Fibroblast of the aortic adventitia (primary cell): ENCODE measurements around the gene PTCH1. TPM values are rescaled to one million over a fixed set of nuclear protein-coding genes. Genes with fewer than 3 reads are reported as not detected.

ENCODE experiments used
- DNase-seq: peaks from one replicate; pipeline ENCODE4 v3.0.0-alpha.2; 2010; ENCODE audit warnings: low read depth
- H3K4me3 ChIP-seq: 2 replicates; pipeline ENCODE4 v1.5.1; 2011; ENCODE audit warnings: low read depth, mild to moderate bottlenecking, control low read depth, low read length, moderate library complexity
- total RNA-seq: library from RNA; depleted of rRNA; stranded (reverse); fragments of >200 nt; gene quantifications from 2 replicates; pipeline ENCODE4 v1.2.3, GENCODE V29; 2012; ENCODE audit warnings: low replicate concordance
- TF ChIP-seq, protein P1 (sequence below): IDR thresholded peaks from 2 replicates; pipeline ENCODE4 v1.5.1; 2011; ENCODE audit warnings: mild to moderate bottlenecking, low read length, control low read depth, inconsistent platforms; ENCODE audit not compliant: insufficient read depth

Gene PTCH1
- total RNA-seq, 1 donor, result 9.4 TPM

DNA sequence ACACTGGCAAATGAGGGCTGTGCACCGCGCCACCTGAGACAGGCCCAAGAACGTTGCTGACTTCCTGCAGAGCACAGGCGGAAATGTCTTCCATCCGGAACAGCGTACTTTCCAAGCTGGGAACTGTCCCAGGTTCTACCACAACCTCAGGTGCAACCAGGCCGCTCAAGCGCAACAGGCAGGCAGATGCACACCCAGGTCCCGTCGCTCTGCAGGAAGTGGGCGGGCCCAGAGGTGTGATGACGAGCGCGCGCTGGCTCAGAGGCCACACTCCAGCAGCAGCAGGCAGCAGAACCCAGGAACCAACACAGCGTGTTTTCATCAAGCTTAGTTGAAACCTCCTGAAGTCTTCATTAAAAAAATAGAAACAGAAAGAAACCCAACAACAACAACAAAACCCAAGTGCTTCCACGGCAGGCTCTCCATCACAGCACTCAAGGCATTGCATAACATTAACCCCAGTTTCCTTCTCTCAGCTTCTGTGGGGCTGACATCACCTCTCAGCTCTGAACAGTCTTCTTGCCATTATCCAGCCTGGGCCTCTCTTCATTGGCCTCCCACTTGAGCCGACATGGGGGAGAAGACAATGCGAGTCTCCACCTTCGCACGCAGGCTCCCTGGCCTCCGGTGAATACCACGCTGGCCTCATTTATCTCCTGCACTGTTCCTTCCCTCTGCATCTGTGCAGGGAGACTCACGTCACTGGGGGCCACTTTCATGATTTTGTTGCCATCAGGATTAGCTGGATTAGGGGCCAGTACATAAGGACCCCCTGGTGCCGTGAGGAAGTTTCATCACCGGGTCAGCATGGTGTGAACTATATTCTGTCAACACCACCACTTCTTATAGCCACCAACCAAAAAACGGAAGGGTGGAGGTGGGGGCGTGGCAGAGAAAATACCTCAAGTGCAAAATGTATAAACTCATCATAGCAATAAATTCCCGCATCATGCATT, 22.1 kb downstream of the PTCH1 start:
- H3K4me3 ChIP-seq, result no peak overlapping the region
- no peak for DNase-seq
- TF ChIP-seq, protein P1, sequence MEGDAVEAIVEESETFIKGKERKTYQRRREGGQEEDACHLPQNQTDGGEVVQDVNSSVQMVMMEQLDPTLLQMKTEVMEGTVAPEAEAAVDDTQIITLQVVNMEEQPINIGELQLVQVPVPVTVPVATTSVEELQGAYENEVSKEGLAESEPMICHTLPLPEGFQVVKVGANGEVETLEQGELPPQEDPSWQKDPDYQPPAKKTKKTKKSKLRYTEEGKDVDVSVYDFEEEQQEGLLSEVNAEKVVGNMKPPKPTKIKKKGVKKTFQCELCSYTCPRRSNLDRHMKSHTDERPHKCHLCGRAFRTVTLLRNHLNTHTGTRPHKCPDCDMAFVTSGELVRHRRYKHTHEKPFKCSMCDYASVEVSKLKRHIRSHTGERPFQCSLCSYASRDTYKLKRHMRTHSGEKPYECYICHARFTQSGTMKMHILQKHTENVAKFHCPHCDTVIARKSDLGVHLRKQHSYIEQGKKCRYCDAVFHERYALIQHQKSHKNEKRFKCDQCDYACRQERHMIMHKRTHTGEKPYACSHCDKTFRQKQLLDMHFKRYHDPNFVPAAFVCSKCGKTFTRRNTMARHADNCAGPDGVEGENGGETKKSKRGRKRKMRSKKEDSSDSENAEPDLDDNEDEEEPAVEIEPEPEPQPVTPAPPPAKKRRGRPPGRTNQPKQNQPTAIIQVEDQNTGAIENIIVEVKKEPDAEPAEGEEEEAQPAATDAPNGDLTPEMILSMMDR, result no peak

DNA sequence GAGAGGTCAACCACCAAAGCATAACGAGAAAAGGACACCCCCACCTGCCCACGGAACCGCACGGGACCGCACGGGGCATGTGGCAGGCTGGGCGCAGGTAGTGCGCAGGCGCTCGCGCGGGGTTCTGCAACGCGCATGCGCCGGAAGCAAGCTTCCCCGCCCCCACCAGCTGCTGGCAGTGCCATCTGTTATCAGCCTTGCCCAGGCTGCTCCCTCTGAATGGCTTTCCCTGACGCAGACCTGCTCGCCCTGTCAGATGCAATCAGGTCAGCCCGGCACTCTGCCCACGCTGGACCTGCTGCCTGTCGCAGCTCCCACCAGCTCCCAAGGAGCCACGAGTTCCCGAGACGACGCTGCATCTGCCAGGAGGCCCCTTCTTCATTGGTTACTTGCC, 22.8 kb downstream of the PTCH1 start:
- no peak overlapping the region for H3K4me3 ChIP-seq
- no peak for DNase-seq
- TF ChIP-seq, protein P1, result no peak

DNA sequence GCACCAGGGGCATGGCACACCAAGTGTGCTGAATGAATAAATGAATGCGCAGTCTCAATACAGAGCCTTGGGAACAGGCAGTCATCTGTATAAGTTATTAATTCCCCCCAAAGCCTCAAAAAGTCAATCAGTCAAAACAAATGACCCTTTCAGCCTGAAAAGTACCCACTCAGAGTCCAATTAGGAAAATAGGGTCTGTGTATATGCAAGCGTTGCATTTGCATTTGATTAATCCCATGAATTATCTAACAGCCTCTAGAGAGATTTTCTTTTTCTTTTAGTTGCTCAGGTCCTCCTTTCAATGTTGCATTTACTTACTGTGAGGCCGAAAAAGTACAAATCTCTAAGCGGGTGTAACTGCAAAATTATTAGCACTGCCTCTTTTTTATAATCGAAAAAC, 23.4 kb downstream of the PTCH1 start:
- H3K4me3 ChIP-seq, result no peak overlapping the region
- TF ChIP-seq, protein P1, result no peak
- no peak for DNase-seq

DNA sequence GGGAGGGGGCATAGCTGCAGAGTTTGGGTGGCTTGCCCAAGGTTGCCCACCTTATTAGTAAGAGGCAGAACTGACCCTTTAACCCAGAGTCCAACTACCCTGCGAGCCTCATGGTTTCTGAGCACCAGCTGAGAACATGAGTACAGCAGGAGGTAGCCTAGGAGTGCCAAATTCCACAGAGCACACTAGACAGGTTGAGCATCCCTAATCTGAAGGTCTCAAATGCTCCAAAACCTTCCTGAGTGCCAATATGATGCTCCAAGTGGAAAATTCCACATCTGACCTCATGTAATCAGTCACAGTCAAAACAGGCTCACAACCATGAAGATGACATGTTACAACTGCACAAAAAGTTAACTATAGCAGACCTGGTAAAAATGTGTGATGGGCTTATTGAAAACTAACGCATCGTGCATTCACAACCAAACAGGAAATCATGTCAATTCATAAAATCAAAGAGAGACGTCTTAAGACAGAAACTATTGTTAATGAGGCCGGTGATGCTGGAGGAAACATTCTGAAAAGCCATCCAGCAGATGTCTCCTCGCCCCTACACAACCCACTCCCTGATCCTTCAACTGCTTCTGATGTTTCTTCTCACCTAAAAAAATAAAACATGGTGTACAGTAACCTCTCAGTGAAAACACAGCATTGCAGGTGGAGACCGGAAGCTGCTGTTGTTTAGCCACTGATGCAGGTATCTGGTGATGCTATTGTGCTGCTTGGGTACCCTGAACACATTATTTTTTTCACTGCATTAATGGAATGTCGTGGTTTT, 25.0 kb downstream of the PTCH1 start:
- DNase-seq, result no peak
- TF ChIP-seq, protein P1, result no peak
- H3K4me3 ChIP-seq, result no peak overlapping the region

DNA sequence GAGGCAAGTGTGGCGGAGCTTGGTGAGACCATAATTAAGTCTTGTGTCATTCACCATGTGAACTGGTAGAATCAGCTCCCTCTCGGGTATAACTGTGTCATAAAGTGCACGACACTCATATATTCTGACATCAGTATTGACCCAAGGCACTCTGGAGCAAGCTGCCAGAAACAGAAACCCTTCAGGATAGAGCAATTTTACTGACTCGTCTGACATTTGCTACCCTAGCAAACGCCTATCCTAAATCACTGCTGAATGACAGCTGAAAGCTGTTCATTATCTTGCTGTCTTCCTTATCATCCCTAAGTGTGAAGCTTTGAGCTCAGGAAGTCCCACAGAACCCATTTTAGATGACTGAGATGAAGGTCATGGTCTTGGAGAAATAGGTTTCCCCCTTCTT, 27.8 kb downstream of the PTCH1 start:
- TF ChIP-seq, protein P1, result no peak
- DNase-seq, result no peak
- H3K4me3 ChIP-seq, result no peak overlapping the region

DNA sequence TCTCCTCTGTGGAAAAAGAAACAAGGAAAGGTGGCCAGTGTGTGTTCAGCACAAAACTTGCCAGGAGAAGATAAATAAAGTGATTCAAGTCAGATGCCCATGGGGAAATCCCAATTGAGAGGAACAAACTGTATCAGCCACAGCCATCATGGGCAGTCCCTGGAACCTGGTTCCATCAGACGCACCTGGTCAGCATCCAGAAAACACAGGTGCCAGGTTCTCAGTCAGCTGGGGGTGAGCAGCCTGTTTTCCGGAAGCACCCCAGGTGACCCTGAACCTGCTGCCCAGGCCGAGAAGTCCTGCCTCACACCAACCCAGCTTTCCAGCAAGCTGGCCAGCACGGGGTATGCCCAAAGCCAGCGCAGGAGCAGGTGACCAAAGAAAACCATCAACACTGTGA, 30.5 kb downstream of the PTCH1 start:
- DNase-seq, result no peak
- H3K4me3 ChIP-seq, result no peak overlapping the region
- TF ChIP-seq, protein P1, result no peak
